ENCODE data around the gene LRG1. TPM values are rescaled to one million over a fixed set of nuclear protein-coding genes. Genes with fewer than 3 reads are reported as not detected.
A peak's percentile ranks its signal among the peaks of the same experiment; 100 is the strongest.

LRG1 gene
- total and polyA plus RNA-seq, 2 experiments from 2014 or later: 0.21 to 0.45 TPM

DNA sequence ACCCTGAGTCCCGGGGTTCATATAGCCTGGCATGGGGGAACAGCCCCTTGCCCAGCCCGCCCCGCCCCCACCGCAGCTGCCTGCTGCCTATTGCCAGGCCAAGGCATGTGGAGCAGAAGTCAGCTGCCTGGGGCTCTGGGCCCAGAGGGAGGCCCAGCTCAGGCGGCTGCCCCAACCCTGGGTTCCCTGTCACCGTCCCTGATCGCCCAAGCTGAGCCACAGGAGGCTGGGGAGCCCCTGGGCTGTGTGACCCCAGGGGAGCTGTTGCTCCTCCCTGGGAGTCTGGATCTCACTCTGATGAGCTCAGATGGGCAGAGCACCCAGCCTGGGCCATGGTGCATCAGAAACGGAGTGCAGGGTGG lies 22.9 kb downstream of the LRG1 start (continued):
- TF ChIP-seq, protein P1, sequence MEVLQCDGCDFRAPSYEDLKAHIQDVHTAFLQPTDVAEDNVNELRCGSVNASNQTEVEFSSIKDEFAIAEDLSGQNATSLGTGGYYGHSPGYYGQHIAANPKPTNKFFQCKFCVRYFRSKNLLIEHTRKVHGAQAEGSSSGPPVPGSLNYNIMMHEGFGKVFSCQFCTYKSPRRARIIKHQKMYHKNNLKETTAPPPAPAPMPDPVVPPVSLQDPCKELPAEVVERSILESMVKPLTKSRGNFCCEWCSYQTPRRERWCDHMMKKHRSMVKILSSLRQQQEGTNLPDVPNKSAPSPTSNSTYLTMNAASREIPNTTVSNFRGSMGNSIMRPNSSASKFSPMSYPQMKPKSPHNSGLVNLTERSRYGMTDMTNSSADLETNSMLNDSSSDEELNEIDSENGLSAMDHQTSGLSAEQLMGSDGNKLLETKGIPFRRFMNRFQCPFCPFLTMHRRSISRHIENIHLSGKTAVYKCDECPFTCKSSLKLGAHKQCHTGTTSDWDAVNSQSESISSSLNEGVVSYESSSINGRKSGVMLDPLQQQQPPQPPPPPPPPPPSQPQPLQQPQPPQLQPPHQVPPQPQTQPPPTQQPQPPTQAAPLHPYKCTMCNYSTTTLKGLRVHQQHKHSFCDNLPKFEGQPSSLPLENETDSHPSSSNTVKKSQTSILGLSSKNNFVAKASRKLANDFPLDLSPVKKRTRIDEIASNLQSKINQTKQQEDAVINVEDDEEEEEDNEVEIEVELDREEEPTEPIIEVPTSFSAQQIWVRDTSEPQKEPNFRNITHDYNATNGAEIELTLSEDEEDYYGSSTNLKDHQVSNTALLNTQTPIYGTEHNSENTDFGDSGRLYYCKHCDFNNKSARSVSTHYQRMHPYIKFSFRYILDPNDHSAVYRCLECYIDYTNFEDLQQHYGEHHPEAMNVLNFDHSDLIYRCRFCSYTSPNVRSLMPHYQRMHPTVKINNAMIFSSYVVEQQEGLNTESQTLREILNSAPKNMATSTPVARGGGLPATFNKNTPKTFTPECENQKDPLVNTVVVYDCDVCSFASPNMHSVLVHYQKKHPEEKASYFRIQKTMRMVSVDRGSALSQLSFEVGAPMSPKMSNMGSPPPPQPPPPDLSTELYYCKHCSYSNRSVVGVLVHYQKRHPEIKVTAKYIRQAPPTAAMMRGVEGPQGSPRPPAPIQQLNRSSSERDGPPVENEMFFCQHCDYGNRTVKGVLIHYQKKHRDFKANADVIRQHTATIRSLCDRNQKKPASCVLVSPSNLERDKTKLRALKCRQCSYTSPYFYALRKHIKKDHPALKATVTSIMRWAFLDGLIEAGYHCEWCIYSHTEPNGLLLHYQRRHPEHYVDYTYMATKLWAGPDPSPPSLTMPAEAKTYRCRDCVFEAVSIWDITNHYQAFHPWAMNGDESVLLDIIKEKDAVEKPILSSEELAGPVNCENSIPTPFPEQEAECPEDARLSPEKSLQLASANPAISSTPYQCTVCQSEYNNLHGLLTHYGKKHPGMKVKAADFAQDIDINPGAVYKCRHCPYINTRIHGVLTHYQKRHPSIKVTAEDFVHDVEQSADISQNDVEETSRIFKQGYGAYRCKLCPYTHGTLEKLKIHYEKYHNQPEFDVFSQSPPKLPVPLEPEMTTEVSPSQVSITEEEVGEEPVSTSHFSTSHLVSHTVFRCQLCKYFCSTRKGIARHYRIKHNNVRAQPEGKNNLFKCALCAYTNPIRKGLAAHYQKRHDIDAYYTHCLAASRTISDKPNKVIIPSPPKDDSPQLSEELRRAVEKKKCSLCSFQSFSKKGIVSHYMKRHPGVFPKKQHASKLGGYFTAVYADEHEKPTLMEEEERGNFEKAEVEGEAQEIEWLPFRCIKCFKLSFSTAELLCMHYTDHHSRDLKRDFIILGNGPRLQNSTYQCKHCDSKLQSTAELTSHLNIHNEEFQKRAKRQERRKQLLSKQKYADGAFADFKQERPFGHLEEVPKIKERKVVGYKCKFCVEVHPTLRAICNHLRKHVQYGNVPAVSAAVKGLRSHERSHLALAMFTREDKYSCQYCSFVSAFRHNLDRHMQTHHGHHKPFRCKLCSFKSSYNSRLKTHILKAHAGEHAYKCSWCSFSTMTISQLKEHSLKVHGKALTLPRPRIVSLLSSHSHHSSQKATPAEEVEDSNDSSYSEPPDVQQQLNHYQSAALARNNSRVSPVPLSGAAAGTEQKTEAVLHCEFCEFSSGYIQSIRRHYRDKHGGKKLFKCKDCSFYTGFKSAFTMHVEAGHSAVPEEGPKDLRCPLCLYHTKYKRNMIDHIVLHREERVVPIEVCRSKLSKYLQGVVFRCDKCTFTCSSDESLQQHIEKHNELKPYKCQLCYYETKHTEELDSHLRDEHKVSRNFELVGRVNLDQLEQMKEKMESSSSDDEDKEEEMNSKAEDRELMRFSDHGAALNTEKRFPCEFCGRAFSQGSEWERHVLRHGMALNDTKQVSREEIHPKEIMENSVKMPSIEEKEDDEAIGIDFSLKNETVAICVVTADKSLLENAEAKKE (CRISPR knock-in tag; IDR thresholded peaks at IDR 0.05): no peak
- TF ChIP-seq STAT1 (IDR thresholded peaks at IDR 0.05; ENCODE audit: unreplicated experiment) (no peak), NANOG (IDR thresholded peaks at IDR 0.05; ENCODE audit: borderline replicate concordance) (no peak), ZNF331 (CRISPR knock-in tag; IDR thresholded peaks at IDR 0.05; ENCODE audit: low read depth) (no peak), EZH2phosphoT487 (IDR thresholded peaks at IDR 0.05; ENCODE audit: unreplicated experiment) (no peak)
- TF ChIP-seq, protein P2, sequence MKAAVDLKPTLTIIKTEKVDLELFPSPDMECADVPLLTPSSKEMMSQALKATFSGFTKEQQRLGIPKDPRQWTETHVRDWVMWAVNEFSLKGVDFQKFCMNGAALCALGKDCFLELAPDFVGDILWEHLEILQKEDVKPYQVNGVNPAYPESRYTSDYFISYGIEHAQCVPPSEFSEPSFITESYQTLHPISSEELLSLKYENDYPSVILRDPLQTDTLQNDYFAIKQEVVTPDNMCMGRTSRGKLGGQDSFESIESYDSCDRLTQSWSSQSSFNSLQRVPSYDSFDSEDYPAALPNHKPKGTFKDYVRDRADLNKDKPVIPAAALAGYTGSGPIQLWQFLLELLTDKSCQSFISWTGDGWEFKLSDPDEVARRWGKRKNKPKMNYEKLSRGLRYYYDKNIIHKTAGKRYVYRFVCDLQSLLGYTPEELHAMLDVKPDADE (IDR thresholded peaks at IDR 0.05): no peak

DNA sequence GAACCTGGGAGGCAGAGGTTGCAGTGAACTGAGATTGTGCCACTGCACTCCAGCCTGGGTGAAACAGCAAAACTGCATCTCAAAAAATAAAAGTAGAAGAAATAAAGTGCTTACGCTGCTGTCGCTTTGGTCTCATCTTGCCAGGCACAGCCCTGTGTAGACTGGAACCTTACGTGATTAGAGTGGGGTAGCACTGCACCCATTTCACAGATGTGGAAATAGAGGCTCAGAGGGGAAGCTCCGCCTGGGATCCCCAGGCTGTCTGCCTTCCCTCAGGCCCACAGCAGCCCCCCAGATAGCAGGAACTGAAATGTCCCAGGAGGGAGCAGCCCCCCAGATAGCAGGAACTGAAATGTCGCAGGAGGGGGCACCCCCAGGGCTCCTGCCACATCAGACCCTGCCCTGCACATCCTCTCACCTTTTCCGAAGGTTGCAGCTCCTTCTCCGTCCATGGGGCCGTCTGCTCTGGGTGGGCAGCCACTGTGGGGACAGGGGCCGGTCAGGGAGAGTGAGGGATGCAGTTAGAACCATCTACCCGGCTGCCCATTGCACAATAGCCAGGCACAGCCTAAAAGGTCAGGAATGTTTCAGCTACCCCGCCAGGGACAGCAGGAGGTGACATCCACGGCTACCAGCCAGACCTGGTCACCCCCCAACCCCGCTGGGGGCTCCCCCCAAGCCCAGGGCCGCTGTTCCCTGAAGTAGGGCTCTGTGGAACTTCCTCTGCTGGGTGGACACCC lies 23.5 kb downstream of the LRG1 start:
- Histone ChIP-seq H3K4me2 (no peak overlapping the region), H3K27ac (ENCODE audit: low read depth) (no peak overlapping the region), H4K20me1 (replicated peaks; ENCODE audit: insufficient read depth) (no peaks in the 10 kb centered on the region), H3K4me1 (ENCODE audit: insufficient read depth) (no peaks in the 10 kb centered on the region), H3K79me2 (replicated peaks; ENCODE audit: insufficient read depth) (no peaks in the 10 kb centered on the region), H3K4me3 (no peak overlapping the region), H3K9me2 (ENCODE audit: insufficient read depth) (no peaks in the 10 kb centered on the region), H3K36me3 (ENCODE audit: insufficient read depth) (no peaks in the 10 kb centered on the region), H3F3A (replicated peaks; ENCODE audit: low read depth) (no peaks in the 10 kb centered on the region), H3K27me3 (ENCODE audit: insufficient read depth) (peaks cover 37% of the 10 kb centered on the region; the same call in 1 of the 2 replicates), H2AFZ (no peak overlapping the region)
- Mint-ChIP-seq H3K27me3 (ENCODE audit: insufficient read depth, low read depth, poor library complexity) (peaks cover 49% of the 10 kb centered on the region), H3K27ac (no peak overlapping the region), H3K9me3 (peaks cover 3% of the 10 kb centered on the region; the same call in 2 of the 3 replicates), H3K4me1 (peaks cover 4% of the 10 kb centered on the region), H3K36me3 (ENCODE audit: low read depth) (peaks cover 2% of the 10 kb centered on the region; the same call in 1 of the 3 replicates), H3K4me3 (no peak overlapping the region)
- ATAC-seq: peak; percentile 10
- DNase-seq (ENCODE audit: low spot score): no peak
- TF ChIP-seq JUNB (IDR thresholded peaks at IDR 0.05; ENCODE audit: unreplicated experiment) (no peak), STAT1 (IDR thresholded peaks at IDR 0.05; ENCODE audit: unreplicated experiment) (no peak)
- TF ChIP-seq, protein P3, sequence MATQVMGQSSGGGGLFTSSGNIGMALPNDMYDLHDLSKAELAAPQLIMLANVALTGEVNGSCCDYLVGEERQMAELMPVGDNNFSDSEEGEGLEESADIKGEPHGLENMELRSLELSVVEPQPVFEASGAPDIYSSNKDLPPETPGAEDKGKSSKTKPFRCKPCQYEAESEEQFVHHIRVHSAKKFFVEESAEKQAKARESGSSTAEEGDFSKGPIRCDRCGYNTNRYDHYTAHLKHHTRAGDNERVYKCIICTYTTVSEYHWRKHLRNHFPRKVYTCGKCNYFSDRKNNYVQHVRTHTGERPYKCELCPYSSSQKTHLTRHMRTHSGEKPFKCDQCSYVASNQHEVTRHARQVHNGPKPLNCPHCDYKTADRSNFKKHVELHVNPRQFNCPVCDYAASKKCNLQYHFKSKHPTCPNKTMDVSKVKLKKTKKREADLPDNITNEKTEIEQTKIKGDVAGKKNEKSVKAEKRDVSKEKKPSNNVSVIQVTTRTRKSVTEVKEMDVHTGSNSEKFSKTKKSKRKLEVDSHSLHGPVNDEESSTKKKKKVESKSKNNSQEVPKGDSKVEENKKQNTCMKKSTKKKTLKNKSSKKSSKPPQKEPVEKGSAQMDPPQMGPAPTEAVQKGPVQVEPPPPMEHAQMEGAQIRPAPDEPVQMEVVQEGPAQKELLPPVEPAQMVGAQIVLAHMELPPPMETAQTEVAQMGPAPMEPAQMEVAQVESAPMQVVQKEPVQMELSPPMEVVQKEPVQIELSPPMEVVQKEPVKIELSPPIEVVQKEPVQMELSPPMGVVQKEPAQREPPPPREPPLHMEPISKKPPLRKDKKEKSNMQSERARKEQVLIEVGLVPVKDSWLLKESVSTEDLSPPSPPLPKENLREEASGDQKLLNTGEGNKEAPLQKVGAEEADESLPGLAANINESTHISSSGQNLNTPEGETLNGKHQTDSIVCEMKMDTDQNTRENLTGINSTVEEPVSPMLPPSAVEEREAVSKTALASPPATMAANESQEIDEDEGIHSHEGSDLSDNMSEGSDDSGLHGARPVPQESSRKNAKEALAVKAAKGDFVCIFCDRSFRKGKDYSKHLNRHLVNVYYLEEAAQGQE (IDR thresholded peaks at IDR 0.05; ENCODE audit: unreplicated experiment): no peak

Measured in GM23338 (cell line).